Putamen (tissue), 1 donor: ENCODE data around the gene EIF4E1B.

Experiments
- DNase-seq: peaks from one replicate; pipeline ENCODE4 v3.0.0-alpha.2; 2016; ENCODE audit warnings: low spot score

Gene EIF4E1B

GRCh38 chr5:176692326-176692725, 61.9 kb downstream of the EIF4E1B start:
- DNase-seq, result no peak

GRCh38 chr5:176692839-176693476, 62.5 kb downstream of the EIF4E1B start:
- DNase-seq, result no peak

GRCh38 chr5:176693477-176693851, 63.0 kb downstream of the EIF4E1B start:
- no peak for DNase-seq

- DNase-seq, result no peak
These were observed 63.7 kb downstream of the EIF4E1B start for GRCh38 chr5:176694146-176694545.

- DNase-seq, result no peak
These were observed 64.2 kb downstream of the EIF4E1B start for GRCh38 chr5:176694631-176695030.

- DNase-seq, result no peak
These were observed 64.6 kb downstream of the EIF4E1B start for GRCh38 chr5:176695073-176695472.
